Tibial nerve (tissue), 4 donors: ENCODE data around the gene SF3B5.

Experiments
- EP300 ChIP-seq, 2 donors: sonication (generic); formaldehyde crosslinking; IDR thresholded peaks; one replicate each; pipeline ENCODE4 v1.6.1; 2017; ENCODE audit warnings: antibody characterized with exemption in 2 of 2, mild to moderate bottlenecking in 1 of 2
- POLR2A ChIP-seq, 2 donors: fragments of 450-650 bp; IDR thresholded peaks; one replicate each; pipeline ENCODE4 v1.6.1; 2017; ENCODE audit warnings: antibody characterized with exemption in 2 of 2, mild to moderate bottlenecking in 2 of 2, moderate library complexity in 2 of 2
- TF ChIP-seq, protein P1 (sequence below), 5 experiments: fragments of 200-600 bp in 3 of 5; fragments of 450-650 bp in 2 of 5; sonication (generic) in 3 of 5; IDR thresholded peaks; one replicate each; pipeline ENCODE4 v1.5.1; 2016 to 2019; ENCODE audit warnings: antibody characterized with exemption in 5 of 5, mild to moderate bottlenecking in 3 of 5, moderate library complexity in 2 of 5

DNA sequence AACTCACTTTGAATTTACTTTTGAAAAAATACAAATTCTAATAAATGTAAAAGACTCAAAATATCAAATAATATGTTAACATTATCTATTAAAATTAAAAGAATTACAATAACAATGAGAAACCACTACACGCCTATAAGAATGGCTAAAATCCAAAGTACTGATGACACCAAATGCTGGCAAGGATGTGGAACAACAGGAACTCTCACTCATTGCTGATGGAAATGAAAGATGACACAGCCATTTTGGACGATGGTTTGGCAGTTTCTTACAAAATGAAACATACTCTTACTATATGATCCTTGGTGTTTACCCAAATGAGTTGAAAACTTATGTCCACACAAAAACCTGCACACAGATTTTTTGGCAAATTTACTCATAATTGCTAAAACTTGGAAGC lies 39.4 kb upstream of the SF3B5 start:
- TF ChIP-seq, protein P1, sequence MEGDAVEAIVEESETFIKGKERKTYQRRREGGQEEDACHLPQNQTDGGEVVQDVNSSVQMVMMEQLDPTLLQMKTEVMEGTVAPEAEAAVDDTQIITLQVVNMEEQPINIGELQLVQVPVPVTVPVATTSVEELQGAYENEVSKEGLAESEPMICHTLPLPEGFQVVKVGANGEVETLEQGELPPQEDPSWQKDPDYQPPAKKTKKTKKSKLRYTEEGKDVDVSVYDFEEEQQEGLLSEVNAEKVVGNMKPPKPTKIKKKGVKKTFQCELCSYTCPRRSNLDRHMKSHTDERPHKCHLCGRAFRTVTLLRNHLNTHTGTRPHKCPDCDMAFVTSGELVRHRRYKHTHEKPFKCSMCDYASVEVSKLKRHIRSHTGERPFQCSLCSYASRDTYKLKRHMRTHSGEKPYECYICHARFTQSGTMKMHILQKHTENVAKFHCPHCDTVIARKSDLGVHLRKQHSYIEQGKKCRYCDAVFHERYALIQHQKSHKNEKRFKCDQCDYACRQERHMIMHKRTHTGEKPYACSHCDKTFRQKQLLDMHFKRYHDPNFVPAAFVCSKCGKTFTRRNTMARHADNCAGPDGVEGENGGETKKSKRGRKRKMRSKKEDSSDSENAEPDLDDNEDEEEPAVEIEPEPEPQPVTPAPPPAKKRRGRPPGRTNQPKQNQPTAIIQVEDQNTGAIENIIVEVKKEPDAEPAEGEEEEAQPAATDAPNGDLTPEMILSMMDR (IDR thresholded peaks at IDR 0.05) = no peak
- TF ChIP-seq POLR2A (IDR thresholded peaks at IDR 0.05) (no peak), EP300 (IDR thresholded peaks at IDR 0.05) (no peak)
